IPS-20b (cell line): ENCODE results near the gene RSAD2.

Source experiments
- H3K27ac ChIP-seq: one replicate; pipeline ENCODE4 v1.5.1; 2013; ENCODE audit warnings: low read length
- H3K27me3 ChIP-seq: 2 replicates; pipeline ENCODE4 v1.6.1; 2013; ENCODE audit warnings: mild to moderate bottlenecking, low read length, inconsistent platforms; ENCODE audit not compliant: insufficient read depth
- H3K36me3 ChIP-seq: 2 replicates; pipeline ENCODE4 v1.6.1; 2013; ENCODE audit warnings: low read depth, mild to moderate bottlenecking, inconsistent platforms, low read length, moderate library complexity; ENCODE audit not compliant: insufficient read depth
- H3K4me1 ChIP-seq: 2 replicates; pipeline ENCODE4 v1.6.1; 2013; ENCODE audit warnings: mild to moderate bottlenecking, control low read depth, inconsistent platforms, low read length, moderate library complexity; ENCODE audit not compliant: insufficient read depth
- H3K4me3 ChIP-seq: 2 replicates; pipeline ENCODE4 v1.5.1; 2013; ENCODE audit warnings: mild to moderate bottlenecking, low read length, inconsistent platforms
- H3K9ac ChIP-seq: 2 replicates; pipeline ENCODE4 v1.6.1; 2013; ENCODE audit warnings: low read depth, mild to moderate bottlenecking, inconsistent platforms, low read length, moderate library complexity
- H3K9me3 ChIP-seq: 2 replicates; pipeline ENCODE4 v1.6.1; 2013; ENCODE audit warnings: mild to moderate bottlenecking, low read depth, low read length, inconsistent platforms; ENCODE audit not compliant: insufficient read depth

The RSAD2 gene

GRCh38 chr2:6941299-6942046 lies 63.9 kb downstream of the RSAD2 start:
- H3K27ac ChIP-seq, result no peak overlapping the region
- no peaks in the 10 kb centered on the region for H3K9me3 ChIP-seq
- H3K4me3 ChIP-seq, result no peak overlapping the region
- peaks cover 14% of the 10 kb centered on the region for H3K36me3 ChIP-seq
- peaks cover 35% of the 10 kb centered on the region; the same call in 1 of the 2 replicates for H3K4me1 ChIP-seq
- no peak overlapping the region for H3K9ac ChIP-seq
- H3K27me3 ChIP-seq, result no peaks in the 10 kb centered on the region

GRCh38 chr2:6942848-6943247 lies 65.3 kb downstream of the RSAD2 start:
- Histone ChIP-seq H3K9me3 (no peaks in the 10 kb centered on the region), H3K27ac (no peak overlapping the region), H3K4me3 (no peak overlapping the region), H3K4me1 (peaks cover 27% of the 10 kb centered on the region; the same call in 1 of the 2 replicates), H3K9ac (no peak overlapping the region), H3K27me3 (no peaks in the 10 kb centered on the region), H3K36me3 (peaks cover 14% of the 10 kb centered on the region)

GRCh38 chr2:6943523-6943922 lies 65.9 kb downstream of the RSAD2 start:
- no peak overlapping the region for H3K4me3 ChIP-seq
- H3K9ac ChIP-seq, result no peak overlapping the region
- peaks cover 14% of the 10 kb centered on the region for H3K36me3 ChIP-seq
- H3K9me3 ChIP-seq, result no peaks in the 10 kb centered on the region
- H3K27me3 ChIP-seq, result no peaks in the 10 kb centered on the region
- peaks cover 25% of the 10 kb centered on the region; the same call in 1 of the 2 replicates for H3K4me1 ChIP-seq
- no peak overlapping the region for H3K27ac ChIP-seq

- Histone ChIP-seq H3K9me3 (no peaks in the 10 kb centered on the region), H3K27ac (no peak overlapping the region), H3K9ac (no peak overlapping the region), H3K27me3 (no peaks in the 10 kb centered on the region), H3K36me3 (peaks cover 14% of the 10 kb centered on the region), H3K4me3 (no peak overlapping the region), H3K4me1 (peaks cover 21% of the 10 kb centered on the region; the same call in 1 of the 2 replicates)
Observed at GRCh38 chr2:6943971-6944370, 66.4 kb downstream of the RSAD2 start.

- Histone ChIP-seq H3K9ac (no peak overlapping the region), H3K27ac (no peak overlapping the region), H3K36me3 (peaks cover 14% of the 10 kb centered on the region), H3K9me3 (no peaks in the 10 kb centered on the region), H3K4me1 (peaks cover 16% of the 10 kb centered on the region; the same call in 1 of the 2 replicates), H3K4me3 (no peak overlapping the region), H3K27me3 (no peaks in the 10 kb centered on the region)
Observed at GRCh38 chr2:6944555-6944954, 67.0 kb downstream of the RSAD2 start.

- Histone ChIP-seq H3K27me3 (no peaks in the 10 kb centered on the region), H3K36me3 (peaks cover 14% of the 10 kb centered on the region), H3K27ac (no peak overlapping the region), H3K4me3 (no peak overlapping the region), H3K9ac (no peak overlapping the region), H3K4me1 (peaks cover 9% of the 10 kb centered on the region; the same call in 1 of the 2 replicates), H3K9me3 (no peaks in the 10 kb centered on the region)
Observed at GRCh38 chr2:6945087-6945813, 67.7 kb downstream of the RSAD2 start.

- Histone ChIP-seq H3K27ac (no peak overlapping the region), H3K36me3 (peaks cover 14% of the 10 kb centered on the region), H3K9ac (no peak overlapping the region), H3K9me3 (no peaks in the 10 kb centered on the region), H3K27me3 (no peaks in the 10 kb centered on the region), H3K4me1 (peaks cover 3% of the 10 kb centered on the region; the same call in 1 of the 2 replicates), H3K4me3 (no peak overlapping the region)
Observed at GRCh38 chr2:6945821-6946220, 68.2 kb downstream of the RSAD2 start.

- Histone ChIP-seq H3K9me3 (no peaks in the 10 kb centered on the region), H3K27me3 (no peaks in the 10 kb centered on the region), H3K4me3 (no peak overlapping the region), H3K27ac (no peak overlapping the region), H3K36me3 (peaks cover 13% of the 10 kb centered on the region), H3K4me1 (no peaks in the 10 kb centered on the region), H3K9ac (no peak overlapping the region)
Observed at GRCh38 chr2:6946722-6947121, 69.1 kb downstream of the RSAD2 start.
